ENCODE data around the gene CHPF.

CHPF gene

GRCh38 chr2:219511547-219512325, 31.9 kb downstream of the CHPF start:
- no peak for DNase-seq

GRCh38 chr2:219510512-219511135, 33.0 kb downstream of the CHPF start:
- no peak for DNase-seq

GRCh38 chr2:219509780-219510511, 33.7 kb downstream of the CHPF start:
- DNase-seq: peak; percentile 43

- no peak for DNase-seq
Observed at GRCh38 chr2:219508971-219509779, 34.4 kb downstream of the CHPF start.

GRCh38 chr2:219508444-219508734, 35.2 kb downstream of the CHPF start:
- DNase-seq: no peak

GRCh38 chr2:219507581-219508443, 35.8 kb downstream of the CHPF start:
- DNase-seq: no peak

GRCh38 chr2:219506802-219507526, 36.6 kb downstream of the CHPF start:
- DNase-seq: no peak

GRCh38 chr2:219506153-219506801, 37.3 kb downstream of the CHPF start:
- no peak for DNase-seq

- no peak for DNase-seq
Observed at GRCh38 chr2:219505585-219505984, 38.0 kb downstream of the CHPF start.

- no peak for DNase-seq
Observed at GRCh38 chr2:219502618-219503017, 41.0 kb downstream of the CHPF start.

- DNase-seq: no peak
Observed at GRCh38 chr2:219501849-219502248, 41.8 kb downstream of the CHPF start.

GRCh38 chr2:219500135-219500534, 43.5 kb downstream of the CHPF start:
- no peak for DNase-seq

GRCh38 chr2:219499555-219499954, 44.1 kb downstream of the CHPF start:
- DNase-seq: no peak

GRCh38 chr2:219499058-219499307, 44.6 kb downstream of the CHPF start:
- DNase-seq: no peak

GRCh38 chr2:219498280-219499057, 45.1 kb downstream of the CHPF start, which contains the start of gene GMPPA:
Gene GMPPA (plus strand): TSS chr2:219498891. CDS start chr2:219499976, 1,085 bp downstream.
- DNase-seq: peak; percentile 90

GRCh38 chr2:219497495-219498279, 45.9 kb downstream of the CHPF start:
- no peak for DNase-seq

- DNase-seq: no peak
Observed at GRCh38 chr2:219496825-219497494, 46.6 kb downstream of the CHPF start.

GRCh38 chr2:219496247-219496824, 47.3 kb downstream of the CHPF start:
- no peak for DNase-seq
